Nasal cavity respiratory epithelium epithelial cell of viscerocranial mucosa (primary cell): Measurements from ENCODE around the gene SYT13. TPM values are rescaled to one million over a fixed set of nuclear protein-coding genes. Genes with fewer than 3 reads are reported as not detected.

ENCODE experiments used
- total RNA-seq: library from RNA; depleted of rRNA; stranded (reverse); fragments of >200 nt; gene quantifications from 2 replicates; pipeline ENCODE4 v1.2.3, GENCODE V29; 2014

SYT13 gene
- total RNA-seq, result not detected in 2 replicates

GRCh38 chr11:45285930-45286632 is at the start of gene SYT13:
TSS of gene SYT13 (minus strand) at chr11:45286341. CDS start at chr11:45286207, 134 bp downstream.

Other genes with a start within 250 kb of the SYT13 start
- gene PRDM11, start 139.7 kb downstream of the SYT13 start, total RNA-seq, result 6.5 and 13.9 TPM in 2 replicates